ENCODE results near the gene NAA60. TPM values are rescaled to one million over a fixed set of nuclear protein-coding genes. Genes with fewer than 3 reads are reported as not detected.

The NAA60 gene
- total and polyA plus RNA-seq, 9 donors: 16.6 to 106 (median 40.8) TPM

GRCh38 chr16:3478242-3478925 lies 34.9 kb downstream of the NAA60 start:
- H3K4me3 ChIP-seq: no peak overlapping the region
- H3K27ac ChIP-seq: no peak overlapping the region
- no peaks in the 10 kb centered on the region for H3K36me3 ChIP-seq
- H3K27me3 ChIP-seq: no peaks in the 10 kb centered on the region
- no peak for DNase-seq
- H3K9me3 ChIP-seq: no peaks in the 10 kb centered on the region
- H3K4me1 ChIP-seq (ENCODE audit: insufficient read depth): peaks cover 4% of the 10 kb centered on the region
- intact Hi-C loops (cut with DNase I): no loop called here
- WGBS, 3 donors: 75 to 82% (median 79%) methylated on average over 11 of the region's 11 CpGs
- TF ChIP-seq POLR2A (IDR thresholded peaks at IDR 0.05): no peak
- no peak for TF ChIP-seq EP300 (IDR thresholded peaks at IDR 0.05)
- TF ChIP-seq, protein P1, sequence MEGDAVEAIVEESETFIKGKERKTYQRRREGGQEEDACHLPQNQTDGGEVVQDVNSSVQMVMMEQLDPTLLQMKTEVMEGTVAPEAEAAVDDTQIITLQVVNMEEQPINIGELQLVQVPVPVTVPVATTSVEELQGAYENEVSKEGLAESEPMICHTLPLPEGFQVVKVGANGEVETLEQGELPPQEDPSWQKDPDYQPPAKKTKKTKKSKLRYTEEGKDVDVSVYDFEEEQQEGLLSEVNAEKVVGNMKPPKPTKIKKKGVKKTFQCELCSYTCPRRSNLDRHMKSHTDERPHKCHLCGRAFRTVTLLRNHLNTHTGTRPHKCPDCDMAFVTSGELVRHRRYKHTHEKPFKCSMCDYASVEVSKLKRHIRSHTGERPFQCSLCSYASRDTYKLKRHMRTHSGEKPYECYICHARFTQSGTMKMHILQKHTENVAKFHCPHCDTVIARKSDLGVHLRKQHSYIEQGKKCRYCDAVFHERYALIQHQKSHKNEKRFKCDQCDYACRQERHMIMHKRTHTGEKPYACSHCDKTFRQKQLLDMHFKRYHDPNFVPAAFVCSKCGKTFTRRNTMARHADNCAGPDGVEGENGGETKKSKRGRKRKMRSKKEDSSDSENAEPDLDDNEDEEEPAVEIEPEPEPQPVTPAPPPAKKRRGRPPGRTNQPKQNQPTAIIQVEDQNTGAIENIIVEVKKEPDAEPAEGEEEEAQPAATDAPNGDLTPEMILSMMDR (IDR thresholded peaks at IDR 0.05): no peak

- no peak for DNase-seq
- no peaks in the 10 kb centered on the region for H3K27me3 ChIP-seq
- peaks cover 4% of the 10 kb centered on the region for H3K4me1 ChIP-seq (ENCODE audit: insufficient read depth)
- intact Hi-C loops (cut with DNase I): no loop called here
- H3K4me3 ChIP-seq: no peak overlapping the region
- H3K9me3 ChIP-seq: no peaks in the 10 kb centered on the region
- 88 to 94% (median 91%) methylated on average over 12 of the region's 12 CpGs for WGBS, 3 donors
- H3K36me3 ChIP-seq: no peaks in the 10 kb centered on the region
- TF ChIP-seq EP300 (IDR thresholded peaks at IDR 0.05): no peak
- H3K27ac ChIP-seq: no peak overlapping the region
Measured at GRCh38 chr16:3479654-3480216, 36.3 kb downstream of the NAA60 start.

DNA sequence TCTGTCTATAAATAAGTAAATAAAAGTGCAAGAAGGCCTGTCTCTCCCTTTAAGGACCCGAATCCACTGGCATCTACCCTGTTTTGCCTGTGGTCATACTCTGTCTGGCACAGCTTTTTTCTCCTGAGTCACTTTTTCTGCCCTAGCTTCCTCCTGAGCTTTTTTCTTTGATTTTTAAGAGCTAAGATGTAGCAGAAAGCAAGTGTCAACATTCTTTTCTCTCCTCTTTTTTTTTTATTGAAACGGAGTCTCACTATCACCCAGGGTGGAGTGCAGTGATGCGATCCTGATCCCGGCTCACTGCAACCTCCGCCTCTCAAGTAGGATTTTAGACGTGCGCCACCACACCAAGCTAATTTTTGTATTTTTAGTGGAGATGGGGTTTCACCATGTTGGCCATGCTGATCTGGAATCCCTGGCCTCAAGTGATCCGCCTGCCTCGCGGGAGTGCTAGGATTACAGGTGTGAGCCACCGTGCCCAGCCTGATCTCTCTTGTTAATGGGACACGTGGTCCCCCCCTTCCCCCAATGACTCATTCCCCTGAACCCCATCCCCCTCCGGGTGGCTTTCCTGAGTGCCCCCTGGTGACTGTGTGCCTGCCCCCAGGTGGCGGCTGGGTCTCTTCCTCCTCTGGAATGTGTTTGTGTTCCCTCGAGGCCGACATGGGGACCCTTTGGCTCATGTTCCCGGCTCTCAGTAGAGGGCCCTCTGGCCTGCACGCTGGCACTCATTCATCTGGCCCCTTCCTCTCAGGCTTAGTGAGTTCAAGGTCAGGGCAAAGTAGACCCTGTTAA lies 37.6 kb downstream of the NAA60 start:
- 47 to 55% (median 52%) methylated on average over 18 of the region's 18 CpGs for WGBS, 3 donors
- no peaks in the 10 kb centered on the region for H3K9me3 ChIP-seq
- no peaks in the 10 kb centered on the region for H3K27me3 ChIP-seq
- intact Hi-C loops (cut with DNase I): no loop called here
- peaks cover 4% of the 10 kb centered on the region for H3K4me1 ChIP-seq (ENCODE audit: insufficient read depth)
- no peaks in the 10 kb centered on the region for H3K36me3 ChIP-seq
- no peak overlapping the region for H3K4me3 ChIP-seq
- peak overlapping the region in 1 of 2 donors; percentile 10 for H3K27ac ChIP-seq
- TF ChIP-seq EP300 (IDR thresholded peaks at IDR 0.05) (no peak), POLR2A (IDR thresholded peaks at IDR 0.05) (no peak)
- TF ChIP-seq, protein P1 (IDR thresholded peaks at IDR 0.05): no peak
- no peak for DNase-seq

GRCh38 chr16:3481696-3482658 lies 38.5 kb downstream of the NAA60 start:
- Histone ChIP-seq H3K36me3 (no peaks in the 10 kb centered on the region), H3K4me3 (no peak overlapping the region), H3K27ac (no peak overlapping the region), H3K4me1 (ENCODE audit: insufficient read depth) (peaks cover 4% of the 10 kb centered on the region), H3K27me3 (no peaks in the 10 kb centered on the region), H3K9me3 (no peaks in the 10 kb centered on the region)
- WGBS, 3 donors: 61 to 73% (median 71%) methylated on average over 29 to 32 of the region's 32 CpGs
- TF ChIP-seq, protein P1 (IDR thresholded peaks at IDR 0.05): no peak
- no peak for TF ChIP-seq POLR2A (IDR thresholded peaks at IDR 0.05)
- no peak for TF ChIP-seq EP300 (IDR thresholded peaks at IDR 0.05)
- intact Hi-C loops (cut with DNase I): no loop called here
- no peak for DNase-seq
